BE2C (cell line): ENCODE data around the gene METTL16.
A peak's percentile ranks its signal among the peaks of the same experiment; 100 is the strongest.

ENCODE experiments used
- DNase-seq: peaks from one replicate; pipeline ENCODE4 v3.0.0-alpha.2; 2020
- H3K27me3 ChIP-seq: fragments of 250-450 bp; sonication (Bioruptor Pico); 2 replicates; pipeline ENCODE4 v1.5.1; 2020; ENCODE audit warnings: mild to moderate bottlenecking
- H3K36me3 ChIP-seq: fragments of 250-450 bp; sonication (Bioruptor Pico); 2 replicates; pipeline ENCODE4 v1.5.1; 2020; ENCODE audit warnings: mild to moderate bottlenecking
- H3K4me1 ChIP-seq: fragments of 250-450 bp; sonication (Bioruptor Pico); 2 replicates; pipeline ENCODE4 v1.5.1; 2020
- H3K4me3 ChIP-seq: 2 replicates; pipeline ENCODE4 v1.5.1; 2011; ENCODE audit warnings: low read depth, low read length
- H3K9me3 ChIP-seq: fragments of 250-450 bp; sonication (Bioruptor Pico); 2 replicates; pipeline ENCODE4 v1.5.1; 2020
- CTCF ChIP-seq: IDR thresholded peaks from 2 replicates; pipeline ENCODE4 v1.5.1; 2012; ENCODE audit warnings: mild to moderate bottlenecking, low read depth, low read length

METTL16 gene

GRCh38 chr17:2369039-2369438 is 142.6 kb downstream of the METTL16 start:
- H3K36me3 ChIP-seq: no peaks in the 10 kb centered on the region; the same call in 1 of the 2 replicates
- H3K27me3 ChIP-seq: no peaks in the 10 kb centered on the region
- no peaks in the 10 kb centered on the region for H3K9me3 ChIP-seq
- no peaks in the 10 kb centered on the region for H3K4me1 ChIP-seq
- no peak overlapping the region for H3K4me3 ChIP-seq
- no peak for TF ChIP-seq CTCF
- DNase-seq: no peak

- TF ChIP-seq CTCF: no peak
- DNase-seq: no peak
- Histone ChIP-seq H3K4me1 (no peaks in the 10 kb centered on the region), H3K27me3 (no peaks in the 10 kb centered on the region), H3K9me3 (no peaks in the 10 kb centered on the region), H3K36me3 (no peaks in the 10 kb centered on the region; the same call in 1 of the 2 replicates), H3K4me3 (no peak overlapping the region)
These were observed 143.3 kb downstream of the METTL16 start for GRCh38 chr17:2368359-2368758.

GRCh38 chr17:2366747-2367494 is 144.8 kb downstream of the METTL16 start:
- no peaks in the 10 kb centered on the region; the same call in 1 of the 2 replicates for H3K36me3 ChIP-seq
- no peak overlapping the region for H3K4me3 ChIP-seq
- H3K4me1 ChIP-seq: no peaks in the 10 kb centered on the region
- H3K27me3 ChIP-seq: no peaks in the 10 kb centered on the region
- TF ChIP-seq CTCF: peak; percentile 38; the same call in 1 of the 2 replicates
- DNase-seq: peak; percentile 33
- no peaks in the 10 kb centered on the region for H3K9me3 ChIP-seq
